HG02759 (cell line): Measurements from ENCODE around the gene CCDC97.
"Not testable (repeated sequence)": the region's sequence is repeated elsewhere in the genome, so short reads cannot be mapped to it uniquely, and the experiment has no call there.

Source experiments
- ATAC-seq: cut with Tn5 transposase; IDR thresholded peaks from one replicate; pipeline ENCODE4 v1.9.1; 2021; ENCODE audit warnings: mild to moderate bottlenecking, moderate library complexity; ENCODE audit not compliant: unreplicated experiment

The CCDC97 gene

DNA sequence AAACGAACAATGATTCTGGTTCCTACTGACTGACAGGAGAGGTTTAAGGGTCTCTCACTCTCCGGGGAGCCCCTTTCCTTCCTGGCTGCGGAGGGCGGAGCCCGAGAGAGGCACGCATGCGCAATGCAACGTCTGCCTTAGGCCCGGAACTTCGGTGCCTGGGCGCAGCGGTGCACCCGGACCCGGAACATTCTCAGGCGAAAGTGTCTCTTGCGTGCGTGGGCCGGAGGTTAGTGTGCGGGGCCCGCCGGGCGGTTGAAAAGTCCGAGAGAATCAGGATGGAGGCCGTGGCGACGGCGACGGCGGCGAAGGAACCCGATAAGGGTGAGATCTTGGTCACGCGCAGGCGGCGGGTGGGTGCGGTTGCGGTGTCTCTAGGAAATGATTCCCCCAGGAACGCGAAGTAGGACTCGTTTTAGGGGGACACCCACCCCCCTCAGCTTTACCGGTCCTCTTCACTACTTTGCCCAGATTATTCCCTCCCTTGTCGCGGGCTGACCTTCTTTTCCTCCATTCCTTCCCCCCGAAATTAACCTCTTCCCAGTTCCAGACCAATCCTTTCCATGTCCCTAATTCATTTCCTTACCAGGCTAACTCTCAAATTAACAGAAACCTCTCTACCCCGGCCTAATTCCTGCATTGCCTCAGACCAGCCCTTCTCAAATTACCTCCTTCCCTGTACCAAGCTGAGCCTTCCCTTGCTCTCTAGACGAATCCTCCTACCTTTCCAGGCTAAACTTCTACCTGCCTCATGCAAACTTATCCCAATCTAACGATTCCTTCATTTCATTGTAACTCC, at the start of gene CCDC97:
Gene CCDC97, plus strand, starts transcription at position 140 of the 799 bp plus-strand sequence. Its CDS starts 139 bp downstream, at position 279.
- peak; percentile 74 for ATAC-seq

DNA sequence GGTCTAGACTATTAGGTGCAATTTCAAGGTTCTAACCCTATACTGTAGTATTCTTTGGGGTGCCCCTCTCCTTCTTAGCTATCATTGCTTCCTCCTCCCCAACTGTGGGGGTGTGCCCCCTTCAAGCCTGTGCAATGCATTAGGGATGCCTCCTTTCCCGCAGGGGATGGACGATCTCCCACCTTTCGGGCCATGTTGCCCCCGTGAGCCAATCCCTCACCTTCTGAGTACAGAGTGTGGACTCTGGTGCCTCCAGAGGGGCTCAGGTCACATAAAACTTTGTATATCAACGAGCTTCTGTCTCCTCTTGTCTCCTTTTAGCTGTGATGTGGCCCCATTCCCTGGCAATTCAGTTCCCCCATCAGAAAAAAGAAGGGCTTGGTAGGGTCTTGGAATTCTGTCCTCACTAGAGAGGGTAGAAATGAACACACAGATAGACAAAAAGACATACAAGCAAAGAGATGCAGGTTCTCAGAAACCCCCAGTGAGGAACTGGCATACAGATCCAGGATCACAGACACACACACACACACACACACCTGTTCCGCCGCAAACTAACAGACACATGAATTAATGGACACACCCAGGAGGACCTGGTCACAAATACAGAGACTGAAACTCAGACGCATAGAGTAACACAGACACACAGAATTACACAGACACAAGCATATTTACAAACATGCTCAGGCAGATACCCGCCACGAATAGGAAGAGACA, 48.3 kb upstream of the CCDC97 start:
- no peak for ATAC-seq

DNA sequence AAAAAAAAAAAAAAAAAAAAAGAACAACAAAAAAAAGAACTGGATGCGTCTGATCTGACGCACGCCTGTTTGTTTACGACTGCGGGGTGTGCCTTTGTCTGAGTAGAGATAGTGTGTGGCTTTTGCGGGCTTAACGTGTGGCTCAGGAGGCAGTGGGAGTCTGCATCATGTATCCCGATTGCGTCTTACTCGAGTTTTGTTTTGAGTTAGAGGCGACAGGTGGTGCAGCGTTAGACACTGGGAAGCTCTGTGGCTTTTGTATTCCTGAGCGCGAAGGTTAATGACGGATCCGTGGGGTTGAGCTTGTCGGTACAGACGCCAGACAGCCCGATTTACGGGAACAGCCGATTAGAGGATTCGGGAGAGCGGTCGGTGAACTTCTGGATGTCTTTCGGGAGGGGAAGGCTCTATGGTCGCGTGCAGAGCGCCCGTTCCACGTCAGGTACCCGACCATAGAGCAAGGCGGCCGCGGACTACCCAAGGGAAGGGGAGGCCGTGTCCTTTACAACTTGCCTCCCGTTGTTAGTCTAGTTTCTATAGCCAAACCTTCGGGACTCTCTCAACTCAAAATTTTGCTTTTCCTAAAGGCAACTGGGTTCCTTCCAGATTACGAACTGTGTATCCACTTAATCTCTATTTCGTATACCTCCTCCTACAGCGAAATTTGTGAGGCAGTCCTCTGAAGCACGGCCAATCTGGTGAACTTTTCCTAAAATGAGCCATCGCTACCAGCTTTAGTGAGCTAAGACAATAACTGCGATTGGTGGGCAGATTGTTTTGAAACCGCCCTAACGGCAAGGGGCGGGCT, 46.7 kb upstream of the CCDC97 start:
- ATAC-seq, result peak; percentile 9

DNA sequence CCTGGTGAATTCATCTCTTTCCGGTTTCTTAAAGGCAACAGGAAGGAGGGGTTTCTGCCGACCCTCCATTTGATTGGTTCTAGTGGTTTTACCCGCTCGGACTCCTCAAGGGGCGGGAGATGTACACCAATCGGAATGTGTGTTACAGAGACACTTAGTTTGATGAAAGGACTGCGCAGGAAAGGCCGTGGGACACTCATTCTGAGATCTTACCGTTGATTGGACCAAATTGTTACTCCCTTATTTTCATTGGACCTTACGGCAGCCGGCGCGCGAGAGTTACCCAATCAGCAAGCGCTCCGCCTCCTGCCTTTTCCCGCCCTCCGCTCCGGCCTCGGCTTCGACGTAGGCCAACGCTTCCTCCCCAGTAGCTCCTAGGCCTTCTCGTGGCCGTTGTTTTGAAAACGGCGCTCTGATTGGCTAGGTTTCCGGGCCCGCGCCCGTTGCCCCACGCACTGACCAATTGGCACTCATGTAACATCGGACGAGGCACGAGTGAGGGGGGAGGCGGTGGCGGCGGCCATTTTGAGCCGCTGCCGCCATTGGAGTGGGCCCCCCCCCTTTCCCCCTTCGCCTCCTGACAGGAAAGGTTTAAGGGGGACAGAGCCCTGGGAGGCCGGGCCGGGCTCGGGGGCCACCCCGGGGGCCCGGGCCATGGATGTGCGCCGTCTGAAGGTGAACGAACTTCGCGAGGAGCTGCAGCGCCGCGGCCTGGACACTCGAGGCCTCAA, 46.0 kb upstream of the CCDC97 start, which contains the start of gene HNRNPUL1:
Gene HNRNPUL1, plus strand, starts transcription at position 523 of the 731 bp plus-strand sequence. Its CDS starts 132 bp downstream, at position 655.
- ATAC-seq, result peak; percentile 73

DNA sequence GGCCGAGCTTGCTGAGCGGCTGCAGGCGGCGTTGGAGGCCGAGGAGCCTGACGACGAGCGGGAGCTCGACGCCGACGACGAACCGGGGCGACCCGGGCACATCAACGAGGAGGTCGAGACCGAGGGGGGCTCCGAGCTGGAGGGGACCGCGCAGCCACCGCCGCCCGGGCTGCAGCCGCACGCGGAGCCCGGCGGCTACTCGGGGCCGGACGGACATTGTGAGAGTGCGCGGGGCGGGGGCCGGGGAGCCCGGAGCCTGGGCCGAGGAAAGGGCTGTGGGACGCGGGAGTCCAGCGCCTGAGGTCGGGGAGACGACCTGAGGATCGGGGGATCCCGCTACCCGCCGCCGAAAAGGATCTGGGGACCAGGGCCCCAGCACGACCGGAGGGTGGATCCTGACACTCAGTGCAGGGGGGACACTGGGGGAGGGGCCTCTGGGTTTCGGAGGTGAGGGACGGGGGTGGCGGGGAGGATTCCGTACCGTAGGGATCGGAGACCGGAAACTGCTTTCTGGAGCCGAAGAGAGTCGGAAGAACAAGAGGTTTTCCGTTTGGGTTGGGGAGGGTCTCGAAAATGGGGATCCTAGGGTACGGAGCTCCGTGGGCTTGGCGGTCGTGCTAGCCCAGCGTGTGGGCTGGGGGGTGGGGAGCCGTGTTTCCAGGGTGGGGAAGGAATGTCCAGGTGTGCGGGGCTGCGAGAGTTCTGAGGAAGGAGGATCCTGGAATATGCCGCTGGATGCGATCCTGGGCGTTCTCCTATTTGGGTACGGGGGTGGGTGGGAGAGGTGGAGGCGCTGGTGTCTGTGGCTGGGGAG, 45.2 kb upstream of the CCDC97 start:
- ATAC-seq, result no peak

DNA sequence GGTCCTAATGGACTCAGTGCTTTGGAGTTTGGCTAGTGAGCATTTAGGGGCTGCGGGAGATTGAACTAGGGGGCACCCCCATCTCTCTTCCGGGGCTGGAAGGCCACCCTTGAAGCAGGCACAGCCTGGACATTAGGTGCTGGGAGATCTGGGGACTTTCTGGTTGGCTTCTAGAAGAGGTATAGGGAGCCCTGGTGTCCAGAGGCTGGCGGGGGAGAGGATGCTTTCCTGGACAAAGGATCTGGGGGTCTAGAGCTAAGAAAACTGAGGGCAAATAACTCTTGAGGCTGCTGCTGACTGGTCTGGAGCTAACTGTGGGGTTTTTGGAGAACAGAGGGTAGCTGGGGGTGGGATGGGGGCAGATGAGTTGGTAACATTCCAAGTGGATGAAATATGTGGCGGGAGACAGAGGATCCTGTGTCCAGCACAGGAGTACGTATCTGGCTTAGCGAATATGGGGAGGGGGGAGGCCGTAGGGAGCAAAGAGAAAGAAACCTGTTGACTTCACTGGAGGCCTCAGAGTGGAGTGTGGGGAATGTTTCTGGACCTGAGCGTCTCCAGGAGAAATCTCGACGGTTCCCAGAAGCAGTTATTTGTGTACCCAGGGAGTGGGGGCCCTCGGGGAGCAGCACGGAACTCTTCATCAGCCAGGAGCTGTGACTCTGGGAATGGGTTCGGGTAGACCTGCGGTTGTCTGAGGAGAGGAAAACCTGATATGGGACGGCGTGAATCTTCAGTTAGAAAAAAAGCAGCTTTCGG, 44.4 kb upstream of the CCDC97 start:
- ATAC-seq, result no peak

DNA sequence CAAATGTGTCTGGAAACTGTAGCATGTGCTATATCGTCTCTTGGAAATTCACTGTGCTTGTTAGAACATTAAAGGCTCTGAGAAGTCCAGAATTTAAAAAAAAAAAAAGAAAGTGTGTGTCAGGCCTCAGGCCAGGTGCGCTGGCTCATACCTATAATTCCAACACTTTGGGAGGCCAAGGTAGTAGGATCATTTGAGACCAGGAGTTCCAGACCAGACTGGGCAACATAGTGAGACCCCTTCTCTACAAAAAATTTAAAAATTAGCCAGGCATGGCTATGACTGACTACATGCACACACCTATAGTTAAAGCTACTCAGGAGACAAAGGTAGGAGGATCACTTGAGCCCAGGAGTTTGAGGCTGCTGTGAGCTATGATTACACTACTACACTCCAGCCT, 40.9 kb upstream of the CCDC97 start:
- no peak for ATAC-seq

DNA sequence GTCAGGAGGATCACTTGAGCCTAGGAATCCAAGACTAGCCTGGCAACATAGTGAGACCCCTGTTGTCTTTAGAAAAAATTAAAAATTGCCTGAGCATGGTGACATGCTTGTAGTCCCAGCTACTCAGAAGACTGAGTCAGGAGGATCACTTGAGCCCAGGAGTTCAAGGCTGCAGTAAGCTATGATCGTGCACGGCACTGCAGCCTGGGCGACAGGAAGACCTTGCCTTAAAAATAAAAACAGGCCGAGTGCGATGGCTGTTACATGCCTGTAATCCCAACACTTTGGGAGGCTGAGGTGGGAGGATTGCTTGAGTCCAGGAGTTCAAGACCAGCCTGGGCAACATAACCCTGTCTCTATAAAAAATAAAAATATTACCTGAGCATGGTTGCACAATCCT, 40.4 kb upstream of the CCDC97 start:
- no peak for ATAC-seq

DNA sequence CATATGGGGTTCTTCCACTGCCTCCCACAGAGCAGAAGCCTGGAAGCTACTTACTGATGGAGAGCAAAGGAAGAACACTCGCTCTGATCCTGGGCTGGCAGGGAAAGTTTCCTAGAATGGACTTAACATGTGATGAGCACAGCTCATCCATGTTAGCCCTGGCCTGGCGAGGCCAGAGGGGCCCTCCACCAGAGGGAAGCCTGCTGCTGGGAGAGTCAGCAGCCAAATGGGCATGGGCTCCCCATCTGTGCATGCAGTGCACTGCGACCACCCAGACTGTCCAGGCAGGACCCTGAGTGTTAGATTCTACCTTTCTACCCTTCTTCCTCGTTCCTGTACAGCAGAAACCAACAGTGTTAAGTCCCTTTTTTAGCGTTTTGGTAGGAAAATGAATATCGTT, 36.9 kb upstream of the CCDC97 start:
- ATAC-seq, result no peak

DNA sequence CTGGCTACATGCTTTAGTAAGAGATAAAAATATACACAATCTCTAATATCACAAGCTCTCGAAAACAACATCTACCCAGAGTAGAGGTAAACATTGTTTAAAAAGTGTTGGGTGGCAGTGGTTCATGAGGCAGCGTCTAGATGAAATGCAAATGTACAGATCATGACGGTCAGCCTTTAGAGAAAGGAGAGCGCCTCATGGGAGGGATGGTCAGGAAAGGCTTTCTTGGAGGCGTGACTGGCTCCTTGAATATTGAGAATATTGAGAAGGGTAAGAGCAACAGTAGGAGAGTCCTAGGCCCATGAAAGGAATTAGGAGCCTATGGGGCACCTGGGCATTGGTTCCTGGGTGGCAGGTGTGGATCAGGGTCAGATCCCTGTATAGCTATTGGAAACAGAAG, 35.2 kb upstream of the CCDC97 start:
- no peak for ATAC-seq

DNA sequence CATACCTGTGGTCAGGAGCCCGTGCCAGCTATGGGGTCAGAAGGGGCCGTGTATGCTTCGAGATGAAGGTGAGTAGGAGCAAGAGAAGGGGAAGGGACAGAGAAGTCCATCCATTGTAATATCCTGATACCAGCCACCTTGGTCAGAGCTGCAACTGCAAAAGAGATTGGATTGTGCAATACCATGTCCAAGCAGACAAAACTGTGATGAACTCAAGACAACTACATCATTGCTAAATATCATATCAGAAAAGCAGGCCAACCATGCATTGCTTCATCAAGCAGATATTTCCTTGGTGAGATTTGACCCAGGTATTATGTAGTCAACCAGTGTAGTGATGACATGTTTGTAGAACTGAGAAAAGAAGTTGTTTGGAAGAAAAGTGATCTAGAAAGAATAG, 33.7 kb upstream of the CCDC97 start:
- no peak for ATAC-seq

DNA sequence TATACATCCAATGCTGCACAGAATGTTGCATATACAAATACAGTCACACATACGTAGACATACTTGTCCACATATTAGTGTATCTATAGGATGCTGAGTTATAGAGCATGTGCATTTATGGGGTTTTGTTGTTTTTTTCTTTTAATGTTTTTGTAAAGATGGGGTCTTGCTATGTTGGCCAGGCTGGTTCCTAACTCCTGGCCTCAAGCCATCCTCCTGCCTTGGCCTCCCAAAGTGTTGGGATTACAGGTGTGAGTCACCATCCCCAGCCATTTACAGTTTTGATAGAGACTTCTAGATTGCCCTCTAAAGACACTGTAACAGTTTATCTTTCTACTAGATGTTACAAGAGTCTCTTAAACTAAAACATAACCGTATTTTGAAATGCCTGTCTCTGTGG, 31.5 kb upstream of the CCDC97 start:
- ATAC-seq, result no peak

DNA sequence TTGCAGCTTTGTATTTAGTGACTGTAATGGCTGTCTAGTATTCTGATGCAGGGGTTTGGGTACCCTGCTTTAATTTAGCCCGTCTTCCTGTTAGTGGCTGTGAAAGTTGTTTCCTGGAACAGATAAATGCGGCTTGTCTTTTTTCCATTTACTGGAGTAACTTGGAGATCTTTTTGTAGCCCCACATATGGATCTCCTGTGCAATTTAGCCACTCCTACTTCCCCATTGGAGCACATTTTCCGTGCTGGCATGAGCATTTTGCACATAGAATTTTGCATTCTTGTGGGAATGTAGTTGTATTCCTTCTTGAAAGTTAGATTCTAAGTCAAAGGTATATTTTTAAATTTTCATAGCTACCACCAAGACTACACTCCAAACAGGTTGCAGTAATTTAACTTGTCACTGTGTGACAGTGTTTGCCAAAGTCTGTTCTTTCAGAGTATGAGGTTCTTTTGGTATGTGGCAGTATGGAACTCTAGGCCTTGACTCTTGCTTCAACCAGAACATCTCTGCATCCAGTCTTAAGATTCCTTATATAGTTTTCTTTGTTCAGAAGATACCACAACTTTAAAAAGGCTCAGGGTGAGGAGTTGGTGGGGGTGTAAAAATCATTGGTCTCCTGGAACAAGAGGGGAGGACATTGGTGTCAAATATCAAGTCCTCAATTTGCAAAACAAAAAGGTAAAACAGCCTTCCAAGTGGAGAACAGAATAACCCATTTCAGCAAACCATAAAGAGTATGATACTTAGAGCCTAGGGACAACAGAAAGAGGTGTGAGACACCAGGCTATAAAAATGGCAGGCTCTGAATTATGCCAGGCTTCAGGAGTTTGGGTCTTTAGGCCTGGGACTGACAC, 21.1 kb upstream of the CCDC97 start:
- ATAC-seq, result no peak

DNA sequence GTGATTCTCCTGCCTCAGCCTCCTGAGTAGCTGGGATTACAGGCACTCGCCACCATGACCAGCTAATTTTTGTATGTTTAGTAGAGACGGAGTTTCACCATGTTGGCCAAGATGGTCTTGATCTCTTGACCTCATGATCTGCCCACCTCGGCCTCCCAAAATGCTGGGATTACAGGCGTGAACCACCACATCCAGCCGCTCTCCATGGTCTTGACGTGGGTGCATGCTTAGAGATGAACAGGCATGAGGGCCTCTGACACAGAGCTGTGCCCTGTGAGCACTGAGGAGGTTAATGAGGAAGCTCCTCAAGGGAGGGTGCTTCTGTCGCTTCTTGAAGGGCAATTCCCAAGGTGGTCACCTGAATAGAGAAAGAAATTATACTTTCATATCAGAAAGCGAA, 20.2 kb upstream of the CCDC97 start:
- ATAC-seq, result not testable (repeated sequence)

DNA sequence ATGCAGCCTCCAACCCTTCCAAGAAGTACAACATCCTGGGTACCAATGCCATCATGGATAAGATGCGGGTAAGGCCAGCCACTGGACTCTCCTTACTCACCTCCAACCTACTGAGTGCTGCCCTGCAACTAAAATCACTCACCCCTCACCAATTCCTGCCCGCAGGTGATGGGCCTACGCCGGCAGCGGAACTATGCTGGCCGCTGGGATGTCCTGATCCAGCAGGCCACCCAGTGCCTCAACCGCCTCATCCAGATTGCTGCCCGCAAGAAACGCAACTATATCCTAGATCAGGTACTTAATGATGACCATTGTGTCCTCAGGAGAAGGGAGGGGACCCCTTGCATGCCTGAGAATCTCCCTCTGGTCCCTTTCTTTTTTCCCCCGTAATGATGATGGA, 15.6 kb upstream of the CCDC97 start:
- ATAC-seq, result no peak

DNA sequence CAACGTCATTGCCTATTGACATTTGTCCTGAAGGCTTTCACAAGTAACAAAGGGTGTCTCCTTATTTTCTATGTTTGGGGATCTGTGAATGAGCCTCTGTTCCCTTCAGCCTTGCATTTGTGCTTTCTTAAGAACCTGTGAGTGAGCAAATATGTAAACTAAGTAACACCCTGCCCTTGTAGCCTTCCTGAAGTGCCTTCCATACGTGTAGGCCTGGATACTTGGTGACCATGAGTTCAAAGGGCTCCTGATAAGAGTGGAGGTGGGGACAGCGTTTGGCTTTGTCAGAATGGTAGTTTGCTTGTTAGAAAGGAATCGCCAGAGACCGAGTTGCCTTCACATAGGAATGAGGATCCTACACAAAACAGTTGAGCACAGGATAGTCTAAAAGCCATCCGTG, 14.5 kb upstream of the CCDC97 start:
- no peak for ATAC-seq

DNA sequence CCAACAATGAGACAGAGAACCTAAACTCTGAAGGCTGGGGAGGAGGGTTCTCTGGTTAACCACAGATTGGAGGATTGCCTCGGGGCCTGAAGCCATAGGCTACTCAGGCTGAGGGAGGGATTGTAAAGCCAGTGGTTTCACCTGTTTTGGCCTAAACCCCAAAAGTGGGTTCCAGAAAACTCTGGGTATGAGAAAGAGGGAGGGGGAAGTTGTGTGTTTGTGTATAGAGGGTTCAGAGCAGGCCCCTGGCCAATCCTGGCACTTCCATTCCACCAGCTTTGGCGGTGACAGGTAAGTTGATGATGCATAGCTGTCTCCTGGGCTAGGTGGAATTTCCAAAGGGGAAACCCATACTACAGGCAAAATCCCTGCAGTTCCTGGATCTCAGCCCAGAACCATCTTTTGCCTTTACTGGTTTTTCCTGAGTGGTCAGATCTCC, 13.5 kb upstream of the CCDC97 start:
- no peak for ATAC-seq
